Astrocyte (in vitro differentiated cells and primary cell): ENCODE data around the gene SLC25A26. TPM values are rescaled to one million over a fixed set of nuclear protein-coding genes. Genes with fewer than 3 reads are reported as not detected.

Source experiments
- DNase-seq: peaks from one replicate; pipeline ENCODE4 v3.0.0-alpha.2; 2010; ENCODE audit warnings: low read depth
- FAIRE-seq: peaks from 2 replicates; lab custom pipeline; 2011; peaks lifted over from hg19 to GRCh38; lab: Jason Lieb, UNC
- H2AFZ ChIP-seq: 2 replicates; pipeline ENCODE4 v1.6.0; 2012; ENCODE audit warnings: low read depth, low read length, inconsistent platforms
- H3K27ac ChIP-seq: 2 replicates; pipeline ENCODE4 v1.5.1; 2011; ENCODE audit warnings: low read depth, low read length, inconsistent platforms
- H3K27me3 ChIP-seq: 2 replicates; pipeline ENCODE4 v1.6.0; 2011; ENCODE audit warnings: low read length, inconsistent platforms; ENCODE audit not compliant: insufficient read depth
- H3K36me3 ChIP-seq: 2 replicates; pipeline ENCODE4 v1.5.1; 2011; ENCODE audit warnings: low read length, inconsistent platforms; ENCODE audit not compliant: insufficient read depth
- H3K4me1 ChIP-seq: 2 replicates; pipeline ENCODE4 v1.5.1; 2011; ENCODE audit warnings: low read length, inconsistent platforms; ENCODE audit not compliant: insufficient read depth
- H3K4me2 ChIP-seq: 2 replicates; pipeline ENCODE4 v1.6.0; 2012; ENCODE audit warnings: low read length, inconsistent platforms
- H3K4me3 ChIP-seq: 2 replicates; pipeline ENCODE4 v1.5.1; 2011; ENCODE audit warnings: low read depth, mild to moderate bottlenecking, low read length, inconsistent platforms; ENCODE audit not compliant: insufficient read depth
- H3K79me2 ChIP-seq: 2 replicates; pipeline ENCODE4 v1.6.0; 2012; ENCODE audit warnings: mild to moderate bottlenecking, low read length, inconsistent platforms; ENCODE audit not compliant: insufficient read depth
- H3K9ac ChIP-seq: 2 replicates; pipeline ENCODE4 v1.6.0; 2012; ENCODE audit warnings: mild to moderate bottlenecking, low read length, inconsistent platforms
- H3K9me3 ChIP-seq: 2 replicates; pipeline ENCODE4 v1.5.1; 2012; ENCODE audit warnings: low read depth, mild to moderate bottlenecking, low read length, inconsistent platforms; ENCODE audit not compliant: insufficient read depth
- H4K20me1 ChIP-seq: 2 replicates; pipeline ENCODE4 v1.6.0; 2012; ENCODE audit warnings: low read length, inconsistent platforms; ENCODE audit not compliant: insufficient read depth
- H3K27ac Mint-ChIP-seq: one replicate; pipeline ENCODE4 v1.8.0; 2021; ENCODE audit warnings: mild to moderate bottlenecking, mixed read lengths; ENCODE audit not compliant: unreplicated experiment
- H3K27me3 Mint-ChIP-seq: one replicate; pipeline ENCODE4 v1.8.0; 2021; ENCODE audit warnings: low read depth, mixed read lengths; ENCODE audit not compliant: unreplicated experiment
- H3K36me3 Mint-ChIP-seq: one replicate; pipeline ENCODE4 v1.8.0; 2021; ENCODE audit warnings: low read depth, mixed read lengths; ENCODE audit not compliant: unreplicated experiment
- H3K4me1 Mint-ChIP-seq: one replicate; pipeline ENCODE4 v1.8.0; 2021; ENCODE audit warnings: low read depth, mixed read lengths; ENCODE audit not compliant: unreplicated experiment
- H3K4me3 Mint-ChIP-seq: one replicate; pipeline ENCODE4 v1.8.0; 2021; ENCODE audit warnings: mild to moderate bottlenecking, moderate library complexity, mixed read lengths; ENCODE audit not compliant: unreplicated experiment
- H3K9me3 Mint-ChIP-seq: one replicate; pipeline ENCODE4 v1.8.0; 2021; ENCODE audit warnings: mild to moderate bottlenecking, mixed read lengths; ENCODE audit not compliant: unreplicated experiment
- EZH2 ChIP-seq: IDR thresholded peaks from 2 replicates; pipeline ENCODE4 v1.6.1; 2012; ENCODE audit warnings: mild to moderate bottlenecking, low read length, inconsistent platforms; ENCODE audit not compliant: insufficient read depth
- total RNA-seq: library from RNA; stranded (reverse); gene quantifications from 2 replicates; pipeline ENCODE4 v1.2.1, GENCODE V29; 2021
- TF ChIP-seq, protein P1 (sequence below): IDR thresholded peaks from 2 replicates; pipeline ENCODE4 v1.5.1; 2011; ENCODE audit warnings: low read depth, mild to moderate bottlenecking, inconsistent platforms, low read length, moderate library complexity; ENCODE audit not compliant: insufficient read depth

The SLC25A26 gene
- total RNA-seq, 1 donor from 2014 or later, result 17.9 TPM

DNA sequence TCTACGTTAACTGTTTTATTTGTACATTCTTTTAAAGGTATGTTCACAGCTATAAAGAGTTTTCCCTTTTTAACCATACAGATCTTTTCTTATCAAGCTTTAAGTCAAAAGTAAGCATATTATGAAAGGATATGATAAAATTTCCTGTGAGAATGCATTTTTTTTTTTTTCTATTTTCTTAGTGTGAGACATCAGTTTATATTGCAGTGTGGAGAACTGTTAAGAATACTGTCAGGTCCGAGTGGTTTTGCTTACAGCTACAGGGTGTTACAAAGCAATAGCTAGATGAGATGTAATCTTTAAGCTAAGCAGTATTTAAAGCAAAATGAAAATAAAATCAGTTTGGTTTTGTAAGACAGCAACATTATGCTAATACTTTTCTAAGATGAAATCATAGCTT, 133.2 kb downstream of the SLC25A26 start:
- Mint-ChIP-seq H3K4me3 (no peak overlapping the region), H3K9me3 (no peaks in the 10 kb centered on the region), H3K4me1 (peaks cover 20% of the 10 kb centered on the region), H3K27ac (no peak overlapping the region), H3K27me3 (no peaks in the 10 kb centered on the region), H3K36me3 (no peaks in the 10 kb centered on the region)
- FAIRE-seq (peak; percentile 26), DNase-seq (no peak)
- Histone ChIP-seq H2AFZ (no peak overlapping the region), H3K4me1 (peaks cover 17% of the 10 kb centered on the region), H3K27me3 (no peaks in the 10 kb centered on the region), H3K9me3 (no peaks in the 10 kb centered on the region), H3K36me3 (no peaks in the 10 kb centered on the region), H3K27ac (peak overlapping the region; percentile 56), H3K4me3 (no peak overlapping the region), H3K79me2 (no peaks in the 10 kb centered on the region), H3K9ac (peak overlapping the region; percentile 42), H3K4me2 (peak overlapping the region; percentile 16), H4K20me1 (no peaks in the 10 kb centered on the region)
- TF ChIP-seq EZH2, result no peak
- TF ChIP-seq, protein P1, sequence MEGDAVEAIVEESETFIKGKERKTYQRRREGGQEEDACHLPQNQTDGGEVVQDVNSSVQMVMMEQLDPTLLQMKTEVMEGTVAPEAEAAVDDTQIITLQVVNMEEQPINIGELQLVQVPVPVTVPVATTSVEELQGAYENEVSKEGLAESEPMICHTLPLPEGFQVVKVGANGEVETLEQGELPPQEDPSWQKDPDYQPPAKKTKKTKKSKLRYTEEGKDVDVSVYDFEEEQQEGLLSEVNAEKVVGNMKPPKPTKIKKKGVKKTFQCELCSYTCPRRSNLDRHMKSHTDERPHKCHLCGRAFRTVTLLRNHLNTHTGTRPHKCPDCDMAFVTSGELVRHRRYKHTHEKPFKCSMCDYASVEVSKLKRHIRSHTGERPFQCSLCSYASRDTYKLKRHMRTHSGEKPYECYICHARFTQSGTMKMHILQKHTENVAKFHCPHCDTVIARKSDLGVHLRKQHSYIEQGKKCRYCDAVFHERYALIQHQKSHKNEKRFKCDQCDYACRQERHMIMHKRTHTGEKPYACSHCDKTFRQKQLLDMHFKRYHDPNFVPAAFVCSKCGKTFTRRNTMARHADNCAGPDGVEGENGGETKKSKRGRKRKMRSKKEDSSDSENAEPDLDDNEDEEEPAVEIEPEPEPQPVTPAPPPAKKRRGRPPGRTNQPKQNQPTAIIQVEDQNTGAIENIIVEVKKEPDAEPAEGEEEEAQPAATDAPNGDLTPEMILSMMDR, result no peak

DNA sequence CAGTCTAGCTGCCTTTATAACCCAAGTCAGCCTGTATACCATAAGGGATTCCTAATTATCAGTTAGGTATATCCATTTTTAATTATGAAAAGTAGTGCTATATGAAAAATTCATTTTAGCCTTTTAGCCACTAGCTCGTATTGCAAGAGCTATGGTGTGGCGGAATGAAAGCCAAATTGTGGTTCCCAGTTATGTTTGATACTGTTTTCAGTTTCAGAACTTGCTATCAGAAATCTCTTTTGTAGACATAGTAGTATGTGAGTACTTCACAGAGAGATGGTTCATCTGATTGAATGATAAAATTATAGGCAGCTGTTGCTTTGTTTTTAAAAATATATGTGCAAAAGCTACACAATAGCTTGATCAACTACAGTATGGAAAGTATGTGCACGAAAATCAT, 134.6 kb downstream of the SLC25A26 start:
- H2AFZ ChIP-seq, result no peak overlapping the region
- no peaks in the 10 kb centered on the region for H3K27me3 ChIP-seq
- Mint-ChIP-seq H3K36me3 (no peaks in the 10 kb centered on the region), H3K4me1 (peaks cover 19% of the 10 kb centered on the region), H3K27me3 (no peaks in the 10 kb centered on the region), H3K9me3 (no peaks in the 10 kb centered on the region), H3K4me3 (no peak overlapping the region), H3K27ac (no peak overlapping the region)
- H4K20me1 ChIP-seq, result no peaks in the 10 kb centered on the region
- H3K79me2 ChIP-seq, result no peaks in the 10 kb centered on the region
- no peak overlapping the region for H3K9ac ChIP-seq
- DNase-seq (no peak), FAIRE-seq (no peak)
- no peaks in the 10 kb centered on the region for H3K9me3 ChIP-seq
- no peak for TF ChIP-seq EZH2
- TF ChIP-seq, protein P1, result no peak
- no peaks in the 10 kb centered on the region for H3K36me3 ChIP-seq
- H3K27ac ChIP-seq, result no peak overlapping the region
- no peak overlapping the region for H3K4me3 ChIP-seq
- H3K4me1 ChIP-seq, result peaks cover 17% of the 10 kb centered on the region
- H3K4me2 ChIP-seq, result no peak overlapping the region

DNA sequence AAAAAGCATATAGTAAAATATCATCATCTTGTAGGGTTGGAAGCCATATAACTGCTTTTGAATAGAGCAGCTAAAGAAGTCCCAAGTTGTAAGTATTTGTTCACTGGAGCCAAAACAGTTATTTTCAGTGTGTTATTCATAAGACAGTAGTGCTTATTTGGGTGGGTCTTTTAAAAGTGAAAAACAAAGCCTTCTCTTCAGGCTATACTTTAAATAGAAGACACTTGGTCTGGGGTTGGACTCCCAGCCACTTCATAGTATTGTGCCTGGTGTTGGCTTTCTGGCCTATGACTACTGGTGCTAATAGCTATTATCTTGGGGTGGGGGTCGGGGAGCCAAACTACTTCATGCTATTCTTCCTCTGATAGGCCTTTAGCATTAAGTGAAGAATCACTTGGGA, 135.2 kb downstream of the SLC25A26 start:
- FAIRE-seq, result no peak

More for the DNA sequence above, 135.2 kb downstream of the SLC25A26 start:
- no peak for DNase-seq
- H3K27ac ChIP-seq, result no peak overlapping the region
- no peak overlapping the region for H3K4me3 ChIP-seq
- no peaks in the 10 kb centered on the region for H3K9me3 Mint-ChIP-seq
- TF ChIP-seq, protein P1, result no peak
- TF ChIP-seq EZH2, result no peak
- no peaks in the 10 kb centered on the region for H3K9me3 ChIP-seq
- no peaks in the 10 kb centered on the region for H3K27me3 ChIP-seq
- H3K4me3 Mint-ChIP-seq, result no peak overlapping the region
- H3K27me3 Mint-ChIP-seq, result no peaks in the 10 kb centered on the region
- no peaks in the 10 kb centered on the region for H3K79me2 ChIP-seq
- no peak overlapping the region for H3K27ac Mint-ChIP-seq
- no peak overlapping the region for H3K9ac ChIP-seq
- peaks cover 15% of the 10 kb centered on the region for H3K4me1 Mint-ChIP-seq
- H3K4me2 ChIP-seq, result no peak overlapping the region
- H3K4me1 ChIP-seq, result peaks cover 17% of the 10 kb centered on the region
- no peaks in the 10 kb centered on the region for H4K20me1 ChIP-seq
- no peak overlapping the region for H2AFZ ChIP-seq
- no peaks in the 10 kb centered on the region for H3K36me3 Mint-ChIP-seq
- no peaks in the 10 kb centered on the region for H3K36me3 ChIP-seq
